GM06990 (cell line): ENCODE measurements around the gene TPPP2.

ENCODE experiments used
- DNase-seq: peaks from one replicate; pipeline ENCODE4 v3.0.0-alpha.2; 2011; ENCODE audit not compliant: insufficient read length; ENCODE audit errors: extremely low read depth
- H3K27me3 ChIP-seq: replicated peaks from 2 replicates; pipeline ENCODE4 v1.6.0; 2011; ENCODE audit warnings: low read length; ENCODE audit not compliant: control insufficient read depth, insufficient read depth
- H3K36me3 ChIP-seq: 2 replicates; pipeline ENCODE4 v1.5.1; 2011; ENCODE audit warnings: low read length; ENCODE audit not compliant: control insufficient read depth, insufficient read depth
- H3K4me3 ChIP-seq: replicated peaks from 2 replicates; pipeline ENCODE4 v1.5.1; 2011; ENCODE audit warnings: low read depth, mild to moderate bottlenecking, control low read depth, low read length
- CTCF ChIP-seq: IDR thresholded peaks from 2 replicates; pipeline ENCODE4 v1.5.1; 2011; ENCODE audit warnings: low read length, control low read depth, mild to moderate bottlenecking, inconsistent platforms; ENCODE audit not compliant: insufficient read depth, poor library complexity, severe bottlenecking

TPPP2 gene

GRCh38 chr14:21054768-21055145, 24.7 kb downstream of the TPPP2 start:
- TF ChIP-seq CTCF, result no peak
- Histone ChIP-seq H3K4me3 (no peak overlapping the region), H3K27me3 (no peaks in the 10 kb centered on the region), H3K36me3 (no peaks in the 10 kb centered on the region)
- no peak for DNase-seq

GRCh38 chr14:21055432-21056117, 25.6 kb downstream of the TPPP2 start:
- no peak for DNase-seq
- H3K36me3 ChIP-seq, result no peaks in the 10 kb centered on the region
- no peak for TF ChIP-seq CTCF

GRCh38 chr14:21056520-21057163, 26.6 kb downstream of the TPPP2 start:
- no peak for TF ChIP-seq CTCF
- no peaks in the 10 kb centered on the region for H3K36me3 ChIP-seq
- no peaks in the 10 kb centered on the region for H3K27me3 ChIP-seq
- DNase-seq, result no peak
- no peak overlapping the region for H3K4me3 ChIP-seq

More at GRCh38 chr14:21055432-21056117, 25.6 kb downstream of the TPPP2 start:
- no peaks in the 10 kb centered on the region for H3K27me3 ChIP-seq
- no peak overlapping the region for H3K4me3 ChIP-seq

- Histone ChIP-seq H3K36me3 (no peaks in the 10 kb centered on the region), H3K27me3 (no peaks in the 10 kb centered on the region), H3K4me3 (no peak within 1 kb of the TSS)
- DNase-seq, result no peak
- peak; percentile 36 for TF ChIP-seq CTCF
These were observed 28.0 kb downstream of the TPPP2 start, which contains the start of gene RNASE8 for GRCh38 chr14:21057803-21058675. RNASE8 (plus strand) TSS chr14:21057822; CDS start chr14:21057893, 71 bp downstream.

- TF ChIP-seq CTCF, result no peak
- DNase-seq, result no peak
- Histone ChIP-seq H3K27me3 (no peaks in the 10 kb centered on the region), H3K36me3 (no peaks in the 10 kb centered on the region), H3K4me3 (no peak overlapping the region)
These were observed 28.9 kb downstream of the TPPP2 start for GRCh38 chr14:21058903-21059302.
